HG03521 (cell line): ENCODE measurements around the gene NANOS3.
A peak's percentile ranks its signal among the peaks of the same experiment; 100 is the strongest.

Experiments used
- ATAC-seq: cut with Tn5 transposase; IDR thresholded peaks from one replicate; pipeline ENCODE4 v1.9.1; 2021; ENCODE audit warnings: mild to moderate bottlenecking, moderate library complexity; ENCODE audit not compliant: unreplicated experiment

The NANOS3 gene

GRCh38 chr19:13884726-13885591 lies 8.0 kb downstream of the NANOS3 start:
- ATAC-seq, result no peak

GRCh38 chr19:13885826-13886365 lies 9.0 kb downstream of the NANOS3 start:
- ATAC-seq, result no peak

GRCh38 chr19:13887018-13887436 lies 10.1 kb downstream of the NANOS3 start:
- no peak for ATAC-seq

DNA sequence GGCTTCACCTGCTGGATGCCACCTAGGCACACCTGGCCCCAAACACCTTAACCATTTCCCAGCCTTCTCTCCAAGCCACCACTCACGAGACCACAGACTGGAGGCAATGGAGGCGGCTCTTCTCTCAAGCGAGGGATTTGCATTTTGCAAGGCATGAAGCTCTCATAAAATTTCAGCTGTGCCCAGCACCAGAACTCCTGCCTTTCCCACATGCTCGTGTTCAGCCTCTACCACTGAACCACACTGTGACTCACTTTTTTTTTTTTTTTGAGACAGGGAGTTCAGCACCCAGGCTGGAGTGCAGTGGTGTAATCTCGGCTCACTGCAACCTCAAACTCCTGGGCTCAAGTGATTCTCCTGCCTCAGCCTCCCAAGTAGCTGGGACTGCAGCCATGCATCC lies 10.6 kb downstream of the NANOS3 start:
- no peak for ATAC-seq

GRCh38 chr19:13888281-13888680 lies 11.3 kb downstream of the NANOS3 start:
- no peak for ATAC-seq

DNA sequence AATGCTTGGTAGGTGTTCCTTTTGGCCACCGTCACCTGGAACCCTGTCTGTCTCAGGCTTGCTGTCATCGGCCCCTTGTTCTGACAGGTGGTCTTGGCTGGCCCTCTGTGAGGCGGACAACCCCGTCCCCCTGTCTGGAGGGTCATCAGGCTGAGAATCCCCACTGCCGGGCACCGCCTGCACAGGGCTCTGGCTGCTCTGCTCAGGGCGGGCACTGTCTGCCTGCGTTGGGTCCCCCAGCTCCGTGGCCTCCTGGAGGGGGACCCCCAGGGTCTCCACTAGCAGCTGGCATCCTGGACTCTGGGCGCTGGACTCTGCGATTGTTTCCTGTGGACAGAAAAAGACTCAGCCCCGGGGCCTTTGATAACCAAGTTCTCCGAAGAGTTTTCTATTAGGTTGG lies 13.2 kb downstream of the NANOS3 start:
- ATAC-seq, result no peak

- no peak for ATAC-seq
These were observed 15.9 kb downstream of the NANOS3 start for GRCh38 chr19:13892870-13893269.

- ATAC-seq, result no peak
These were observed 17.6 kb downstream of the NANOS3 start for GRCh38 chr19:13894552-13894951.

GRCh38 chr19:13896227-13896626 lies 19.3 kb downstream of the NANOS3 start:
- ATAC-seq, result no peak

- ATAC-seq, result no peak
These were observed 22.5 kb downstream of the NANOS3 start for GRCh38 chr19:13899393-13899792.

- ATAC-seq, result no peak
These were observed 23.1 kb downstream of the NANOS3 start for GRCh38 chr19:13899912-13900584.

DNA sequence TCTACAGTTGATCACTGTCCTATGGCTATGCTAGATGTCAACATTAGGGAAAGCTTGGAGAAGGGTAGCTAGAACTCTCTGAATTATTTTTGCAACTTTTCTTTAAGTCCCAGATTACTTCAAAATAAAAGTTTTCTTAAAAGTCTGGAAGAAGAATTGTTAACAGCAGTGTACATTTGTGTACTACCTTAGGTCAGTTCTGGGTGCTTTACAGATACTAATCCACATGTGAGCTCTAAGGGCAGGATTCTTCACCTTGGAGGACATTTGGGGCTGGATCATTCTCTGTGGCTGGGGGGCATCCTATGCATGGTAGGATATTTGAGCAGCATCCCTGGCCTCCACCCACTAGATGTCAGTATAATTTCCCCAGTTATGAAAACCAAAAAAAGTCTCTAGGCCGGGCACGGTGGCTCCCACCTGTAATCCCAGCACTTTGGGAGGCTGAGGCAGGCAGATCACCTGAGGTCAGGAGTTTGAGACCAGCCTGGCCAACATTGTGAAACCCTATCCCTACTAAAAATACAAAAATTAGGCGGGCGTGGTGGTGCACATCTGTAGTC lies 26.1 kb downstream of the NANOS3 start:
- no peak for ATAC-seq

GRCh38 chr19:13905634-13906520 lies 28.9 kb downstream of the NANOS3 start, which contains the start of the genes BRME1 and CC2D1A:
Gene BRME1, minus strand, starts transcription at chr19:13906117. Its CDS starts 1,225 bp downstream, at chr19:13904892.
Gene CC2D1A, plus strand, starts transcription at chr19:13906201. Its CDS starts 241 bp downstream, at chr19:13906442.
- ATAC-seq, result peak; percentile 91

GRCh38 chr19:13906521-13906904 lies 29.6 kb downstream of the NANOS3 start:
- peak; percentile 7 for ATAC-seq

GRCh38 chr19:13906910-13907309 lies 30.0 kb downstream of the NANOS3 start:
- ATAC-seq, result no peak

GRCh38 chr19:13908674-13909073 lies 31.7 kb downstream of the NANOS3 start:
- no peak for ATAC-seq

DNA sequence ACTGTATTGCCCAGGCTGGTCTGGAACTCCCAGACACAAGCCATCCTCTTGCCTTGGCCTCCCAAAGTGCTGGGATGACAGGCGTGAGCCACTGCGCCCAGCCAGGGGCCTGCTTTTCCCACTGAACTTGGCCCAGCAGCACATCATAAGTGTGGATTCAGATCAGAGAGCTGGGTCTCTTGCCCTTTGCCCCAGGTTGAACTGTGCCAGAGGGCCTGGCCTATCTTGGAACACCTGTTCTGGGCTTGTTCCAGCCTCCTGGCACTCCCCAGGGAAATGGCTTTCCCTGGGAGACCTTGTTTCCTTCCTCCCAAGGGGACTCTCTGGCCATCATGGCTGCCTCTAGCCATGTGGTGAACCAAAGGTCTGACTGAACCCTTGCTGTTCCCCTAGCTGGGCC lies 32.5 kb downstream of the NANOS3 start:
- no peak for ATAC-seq

DNA sequence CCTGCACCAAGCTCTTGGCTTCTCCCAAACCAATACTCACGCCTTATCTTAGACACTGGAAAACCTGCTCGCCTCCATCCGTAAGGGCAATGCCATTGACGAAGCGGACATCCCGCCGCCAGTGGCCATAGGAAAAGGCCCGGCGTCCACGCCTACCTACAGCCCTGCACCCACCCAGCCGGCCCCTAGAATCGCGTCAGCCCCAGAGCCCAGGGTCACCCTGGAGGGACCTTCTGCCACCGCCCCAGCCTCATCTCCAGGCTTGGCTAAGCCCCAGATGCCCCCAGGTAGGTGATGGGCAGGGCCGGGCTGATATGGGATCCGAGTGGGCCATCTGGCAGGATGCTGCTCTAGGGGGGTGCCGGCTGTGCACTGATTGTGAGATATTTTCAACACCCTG lies 36.4 kb downstream of the NANOS3 start:
- ATAC-seq, result no peak

- ATAC-seq, result no peak
These were observed 37.8 kb downstream of the NANOS3 start for GRCh38 chr19:13914777-13915176.

- no peak for ATAC-seq
These were observed 41.0 kb downstream of the NANOS3 start for GRCh38 chr19:13917888-13918406.
